ENCODE results near the gene PLXNA4.

PLXNA4 gene

GRCh38 chr7:132434041-132434440, 142.2 kb downstream of the PLXNA4 start:
- H3K27me3 ChIP-seq (ENCODE audit: insufficient read depth, low read length), result no peaks in the 10 kb centered on the region
- H3K36me3 ChIP-seq (ENCODE audit: insufficient read depth, low read length), result no peaks in the 10 kb centered on the region
- no peaks in the 10 kb centered on the region for H3K4me1 ChIP-seq (ENCODE audit: insufficient read depth, low read length)
- 94% methylated on average over 7 of the region's 7 CpGs for WGBS
- no peak overlapping the region for H3K4me3 ChIP-seq (ENCODE audit: low read length)
- no peaks in the 10 kb centered on the region for H3K9me3 ChIP-seq (ENCODE audit: insufficient read depth, low read depth, low read length)
- no peak overlapping the region for H3K27ac ChIP-seq (ENCODE audit: low read depth, low read length)
- no peak overlapping the region for H3K9ac ChIP-seq (ENCODE audit: low read depth, low read length)

DNA sequence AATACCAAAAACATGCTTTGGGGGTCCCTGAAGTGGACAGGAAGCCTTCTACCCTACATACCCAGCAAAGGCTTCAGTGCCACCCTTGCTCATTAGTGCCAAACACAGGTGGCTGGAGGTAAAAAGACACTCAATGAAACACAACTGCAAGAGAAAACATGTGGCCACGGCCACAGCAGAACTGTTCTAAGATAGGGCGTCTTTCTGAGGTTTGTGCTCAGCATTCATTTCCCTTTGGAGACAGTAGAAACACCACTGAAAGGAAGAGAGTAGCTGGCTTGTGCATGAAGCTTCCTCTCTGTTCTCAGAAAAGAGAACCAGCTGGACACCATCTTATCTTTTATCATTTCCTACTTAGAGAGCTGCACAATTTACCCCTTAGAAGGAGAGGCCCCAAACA, 143.0 kb downstream of the PLXNA4 start:
- 93% methylated on average over 2 of the region's 2 CpGs for WGBS
- H3K27ac ChIP-seq (ENCODE audit: low read depth, low read length), result no peak overlapping the region
- no peaks in the 10 kb centered on the region for H3K27me3 ChIP-seq (ENCODE audit: insufficient read depth, low read length)
- H3K9ac ChIP-seq (ENCODE audit: low read depth, low read length), result no peak overlapping the region
- no peaks in the 10 kb centered on the region for H3K36me3 ChIP-seq (ENCODE audit: insufficient read depth, low read length)
- H3K9me3 ChIP-seq (ENCODE audit: insufficient read depth, low read depth, low read length), result no peaks in the 10 kb centered on the region
- no peaks in the 10 kb centered on the region for H3K4me1 ChIP-seq (ENCODE audit: insufficient read depth, low read length)
- H3K4me3 ChIP-seq (ENCODE audit: low read length), result no peak overlapping the region

DNA sequence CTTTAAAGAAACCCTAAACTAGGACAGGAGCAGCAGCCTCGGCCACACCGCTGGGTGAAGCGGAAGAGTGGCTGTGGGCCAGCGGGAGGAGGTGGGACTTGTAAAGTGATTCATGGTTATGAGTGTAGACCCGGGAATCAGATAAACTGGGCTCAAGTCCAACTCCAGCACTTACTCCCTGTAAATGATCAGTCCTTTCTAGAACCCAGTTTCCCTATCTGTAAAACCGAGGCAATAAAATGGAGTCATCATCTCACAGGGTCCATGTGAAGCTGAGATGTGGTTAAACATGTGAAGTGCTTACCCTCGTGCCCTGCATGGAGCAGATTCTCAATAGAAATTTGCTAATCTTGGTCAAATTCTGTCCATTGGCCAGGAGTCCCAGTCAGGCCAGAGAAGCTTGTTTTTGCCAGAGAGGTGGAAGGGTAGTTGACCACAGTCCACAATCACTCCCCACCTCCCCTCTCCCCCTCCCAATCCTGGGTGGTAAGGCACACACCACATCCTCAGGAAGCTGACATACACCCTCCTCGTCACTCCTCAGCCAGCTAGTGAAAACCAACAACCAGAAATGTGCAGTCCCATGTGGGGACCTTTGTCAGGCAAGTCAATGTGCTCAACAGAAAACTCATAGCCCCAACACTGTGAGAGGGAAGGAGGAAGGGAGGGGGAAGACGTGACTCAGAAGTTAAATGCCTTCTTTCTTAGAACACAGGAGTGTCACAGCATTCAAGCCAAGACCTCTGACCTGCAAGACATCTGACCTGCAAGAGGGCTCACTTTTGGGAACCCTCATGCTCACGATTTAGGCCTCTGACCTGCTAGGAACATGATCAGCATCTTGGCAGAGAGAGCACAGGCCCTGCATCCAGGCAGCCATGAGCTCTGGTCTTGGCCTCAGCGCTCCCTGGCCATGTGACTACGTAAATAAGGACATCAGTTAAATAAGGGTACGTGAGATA, 145.1 kb downstream of the PLXNA4 start:
- Histone ChIP-seq H3K4me1 (ENCODE audit: insufficient read depth, low read length) (no peaks in the 10 kb centered on the region), H3K9me3 (ENCODE audit: insufficient read depth, low read depth, low read length) (no peaks in the 10 kb centered on the region), H3K27ac (ENCODE audit: low read depth, low read length) (no peak overlapping the region), H3K4me3 (ENCODE audit: low read length) (no peak overlapping the region), H3K9ac (ENCODE audit: low read depth, low read length) (no peak overlapping the region), H3K27me3 (ENCODE audit: insufficient read depth, low read length) (no peaks in the 10 kb centered on the region), H3K36me3 (ENCODE audit: insufficient read depth, low read length) (no peaks in the 10 kb centered on the region)
- 92% methylated on average over 13 of the region's 13 CpGs for WGBS

- WGBS, result 88% methylated on average over 4 of the region's 4 CpGs
- no peak overlapping the region for H3K4me3 ChIP-seq (ENCODE audit: low read length)
- no peaks in the 10 kb centered on the region for H3K27me3 ChIP-seq (ENCODE audit: insufficient read depth, low read length)
- H3K27ac ChIP-seq (ENCODE audit: low read depth, low read length), result no peak overlapping the region
- H3K9me3 ChIP-seq (ENCODE audit: insufficient read depth, low read depth, low read length), result no peaks in the 10 kb centered on the region
- no peaks in the 10 kb centered on the region for H3K36me3 ChIP-seq (ENCODE audit: insufficient read depth, low read length)
- H3K9ac ChIP-seq (ENCODE audit: low read depth, low read length), result no peak overlapping the region
- peaks cover 4% of the 10 kb centered on the region; the same call in 1 of the 2 replicates for H3K4me1 ChIP-seq (ENCODE audit: insufficient read depth, low read length)
Measured at GRCh38 chr7:132430041-132430855, 146.0 kb downstream of the PLXNA4 start.

GRCh38 chr7:132429181-132429580, 147.1 kb downstream of the PLXNA4 start:
- Histone ChIP-seq H3K27ac (ENCODE audit: low read depth, low read length) (no peak overlapping the region), H3K36me3 (ENCODE audit: insufficient read depth, low read length) (no peaks in the 10 kb centered on the region), H3K27me3 (ENCODE audit: insufficient read depth, low read length) (no peaks in the 10 kb centered on the region), H3K4me3 (ENCODE audit: low read length) (no peak overlapping the region), H3K4me1 (ENCODE audit: insufficient read depth, low read length) (peaks cover 9% of the 10 kb centered on the region), H3K9me3 (ENCODE audit: insufficient read depth, low read depth, low read length) (no peaks in the 10 kb centered on the region), H3K9ac (ENCODE audit: low read depth, low read length) (no peak overlapping the region)
- WGBS, result 94% methylated on average over 1 of the region's 1 CpG

- H3K27me3 ChIP-seq (ENCODE audit: insufficient read depth, low read length), result no peaks in the 10 kb centered on the region
- WGBS, result 93% methylated on average over 12 of the region's 12 CpGs
Measured at GRCh38 chr7:132428247-132428919, 147.9 kb downstream of the PLXNA4 start.

GRCh38 chr7:132425942-132426341, 150.3 kb downstream of the PLXNA4 start:
- 99% methylated on average over 4 of the region's 4 CpGs for WGBS
- no peaks in the 10 kb centered on the region for H3K9me3 ChIP-seq (ENCODE audit: insufficient read depth, low read depth, low read length)
- no peaks in the 10 kb centered on the region for H3K36me3 ChIP-seq (ENCODE audit: insufficient read depth, low read length)
- H3K27ac ChIP-seq (ENCODE audit: low read depth, low read length), result no peak overlapping the region
- H3K4me3 ChIP-seq (ENCODE audit: low read length), result no peak overlapping the region
- peaks cover 11% of the 10 kb centered on the region for H3K4me1 ChIP-seq (ENCODE audit: insufficient read depth, low read length)
- H3K9ac ChIP-seq (ENCODE audit: low read depth, low read length), result no peak overlapping the region
- no peaks in the 10 kb centered on the region for H3K27me3 ChIP-seq (ENCODE audit: insufficient read depth, low read length)

More at GRCh38 chr7:132428247-132428919, 147.9 kb downstream of the PLXNA4 start:
- H3K9me3 ChIP-seq (ENCODE audit: insufficient read depth, low read depth, low read length), result no peaks in the 10 kb centered on the region
- no peak overlapping the region for H3K27ac ChIP-seq (ENCODE audit: low read depth, low read length)
- peaks cover 11% of the 10 kb centered on the region for H3K4me1 ChIP-seq (ENCODE audit: insufficient read depth, low read length)
- no peaks in the 10 kb centered on the region for H3K36me3 ChIP-seq (ENCODE audit: insufficient read depth, low read length)
- H3K9ac ChIP-seq (ENCODE audit: low read depth, low read length), result no peak overlapping the region
- no peak overlapping the region for H3K4me3 ChIP-seq (ENCODE audit: low read length)

DNA sequence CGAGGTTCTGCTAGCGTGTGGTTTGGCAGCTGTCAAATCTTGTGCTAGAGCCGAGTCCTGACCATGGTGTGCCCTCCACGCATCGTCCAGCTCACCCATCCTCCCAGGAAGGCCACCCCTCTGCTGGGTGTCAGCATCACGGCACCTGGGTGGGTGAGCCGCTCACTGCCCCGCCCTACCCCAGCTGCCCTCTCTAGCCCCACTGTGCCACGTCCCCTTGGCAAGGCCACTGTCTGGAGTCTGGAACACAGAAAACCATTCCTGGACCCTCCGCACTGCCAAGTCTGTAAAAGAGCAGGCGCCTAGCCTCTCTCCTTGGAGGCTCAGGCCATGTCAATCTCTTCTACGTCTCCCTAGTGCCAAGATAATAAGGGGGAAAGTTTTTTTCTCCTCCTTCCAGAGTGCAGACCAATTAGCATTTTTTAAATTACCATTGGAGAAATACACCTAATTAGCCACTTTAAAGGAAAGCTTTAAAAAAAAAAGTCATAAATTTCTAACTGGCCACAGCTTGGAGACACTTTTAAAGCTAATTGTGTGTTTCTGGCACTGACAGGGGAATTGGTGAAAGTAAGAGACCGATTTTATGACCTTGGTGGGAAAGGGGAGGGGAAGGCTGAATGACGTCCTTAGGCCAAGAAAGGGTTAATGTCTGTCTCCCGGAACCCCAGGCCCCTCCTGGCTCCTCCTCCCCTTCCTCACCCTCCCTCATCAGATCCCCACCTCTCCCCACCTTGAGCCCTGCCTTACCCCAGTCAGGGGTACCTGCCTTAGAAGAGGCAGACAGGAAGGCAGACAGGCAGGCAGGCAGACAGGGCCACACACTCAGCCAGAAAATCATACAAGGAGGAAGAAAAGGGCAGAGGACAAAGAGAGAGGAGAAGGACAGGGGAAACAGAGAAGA, 151.2 kb downstream of the PLXNA4 start:
- Histone ChIP-seq H3K36me3 (ENCODE audit: insufficient read depth, low read length) (no peaks in the 10 kb centered on the region), H3K9me3 (ENCODE audit: insufficient read depth, low read depth, low read length) (no peaks in the 10 kb centered on the region), H3K27ac (ENCODE audit: low read depth, low read length) (no peak overlapping the region), H3K27me3 (ENCODE audit: insufficient read depth, low read length) (no peaks in the 10 kb centered on the region), H3K4me1 (ENCODE audit: insufficient read depth, low read length) (peaks cover 11% of the 10 kb centered on the region), H3K4me3 (ENCODE audit: low read length) (no peak overlapping the region), H3K9ac (ENCODE audit: low read depth, low read length) (no peak overlapping the region)
- WGBS, result 78% methylated on average over 15 of the region's 15 CpGs

DNA sequence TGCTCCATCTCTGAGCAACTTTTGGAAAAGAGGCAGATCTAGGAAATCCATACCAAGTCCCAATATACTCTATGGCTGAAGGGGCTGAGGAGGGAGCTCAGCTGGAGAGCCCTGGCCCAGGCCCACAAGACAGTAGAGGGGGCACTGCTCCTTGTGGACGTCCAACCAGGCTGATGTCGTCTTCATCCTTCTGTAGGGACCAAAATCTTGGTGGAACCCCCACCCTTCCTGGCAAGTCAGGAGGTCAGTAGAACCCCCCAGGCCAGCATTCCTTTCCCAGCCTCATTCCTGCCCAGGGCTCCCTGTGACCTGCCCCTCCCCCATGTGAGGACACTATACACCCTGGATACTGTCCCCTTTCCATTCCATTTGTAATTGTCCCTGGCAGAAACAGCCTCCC, 152.0 kb downstream of the PLXNA4 start:
- H3K27me3 ChIP-seq (ENCODE audit: insufficient read depth, low read length), result no peaks in the 10 kb centered on the region
- no peak overlapping the region for H3K27ac ChIP-seq (ENCODE audit: low read depth, low read length)
- no peaks in the 10 kb centered on the region for H3K9me3 ChIP-seq (ENCODE audit: insufficient read depth, low read depth, low read length)
- no peak overlapping the region for H3K9ac ChIP-seq (ENCODE audit: low read depth, low read length)
- peaks cover 11% of the 10 kb centered on the region for H3K4me1 ChIP-seq (ENCODE audit: insufficient read depth, low read length)
- H3K4me3 ChIP-seq (ENCODE audit: low read length), result no peak overlapping the region
- WGBS, result 72% methylated on average over 2 of the region's 2 CpGs
- no peaks in the 10 kb centered on the region for H3K36me3 ChIP-seq (ENCODE audit: insufficient read depth, low read length)

DNA sequence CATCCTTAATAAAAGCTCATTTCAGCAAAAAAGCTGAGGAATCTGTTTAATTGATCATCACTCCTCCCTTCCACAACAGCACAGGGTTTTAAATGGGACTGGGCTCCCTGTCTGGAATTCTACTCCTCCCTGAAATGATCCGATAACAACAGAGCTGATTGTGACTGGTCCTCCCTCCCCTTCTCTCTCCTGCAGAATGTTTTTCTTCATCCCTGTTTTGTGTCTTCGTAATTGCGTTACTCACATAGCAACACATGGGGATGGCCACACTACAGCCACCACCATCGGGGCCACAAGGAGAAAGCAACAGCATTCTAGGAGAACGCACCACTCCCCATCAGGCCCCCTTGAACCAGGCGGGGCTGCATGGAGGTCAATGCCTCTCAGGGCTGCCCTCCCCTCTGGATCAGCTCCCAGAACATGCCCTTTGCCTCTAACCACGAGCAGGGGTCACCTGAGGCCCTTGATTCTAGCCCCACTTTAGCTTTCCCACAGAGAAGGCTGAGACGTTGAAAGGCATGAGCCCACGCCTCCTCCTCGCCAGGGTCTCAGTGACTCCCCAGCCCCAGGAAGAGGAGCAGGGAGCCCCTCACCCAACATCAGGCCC, 152.6 kb downstream of the PLXNA4 start:
- H3K9ac ChIP-seq (ENCODE audit: low read depth, low read length), result no peak overlapping the region
- no peaks in the 10 kb centered on the region for H3K9me3 ChIP-seq (ENCODE audit: insufficient read depth, low read depth, low read length)
- no peaks in the 10 kb centered on the region for H3K36me3 ChIP-seq (ENCODE audit: insufficient read depth, low read length)
- no peak overlapping the region for H3K4me3 ChIP-seq (ENCODE audit: low read length)
- H3K27me3 ChIP-seq (ENCODE audit: insufficient read depth, low read length), result no peaks in the 10 kb centered on the region
- 87% methylated on average over 10 of the region's 10 CpGs for WGBS
- peaks cover 11% of the 10 kb centered on the region for H3K4me1 ChIP-seq (ENCODE audit: insufficient read depth, low read length)
- no peak overlapping the region for H3K27ac ChIP-seq (ENCODE audit: low read depth, low read length)

All from HUES64 (cell line).